ENCODE measurements around the gene IQCC.

IQCC gene

DNA sequence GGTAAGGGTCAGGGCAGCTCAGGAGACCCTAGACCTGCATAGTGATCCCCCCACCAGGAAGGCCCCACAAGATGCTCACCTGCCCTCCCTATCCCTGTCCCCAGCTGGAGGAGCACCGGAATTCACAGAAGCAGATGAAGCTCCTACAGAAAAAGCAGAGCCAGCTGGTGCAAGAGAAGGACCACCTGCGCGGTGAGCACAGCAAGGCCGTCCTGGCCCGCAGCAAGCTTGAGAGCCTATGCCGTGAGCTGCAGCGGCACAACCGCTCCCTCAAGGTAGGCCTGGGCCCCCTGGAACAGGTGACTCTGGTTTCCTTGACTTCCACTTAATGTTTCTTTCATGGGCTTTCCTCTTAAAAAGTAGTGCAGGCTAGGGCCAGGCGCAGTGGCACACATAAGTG, 17.6 kb upstream of the IQCC start:
- TF ChIP-seq RAD21 (IDR thresholded peaks at IDR 0.05; ENCODE audit: low read depth) (no peak), TAF1 (IDR thresholded peaks at IDR 0.05; ENCODE audit: low read depth) (no peak), ZBTB7A (IDR thresholded peaks at IDR 0.05; ENCODE audit: low read depth) (no peak), CREB1 (IDR thresholded peaks at IDR 0.05; ENCODE audit: low read depth) (no peak), FOXM1 (IDR thresholded peaks at IDR 0.05; ENCODE audit: borderline replicate concordance, low read depth) (no peak), TEAD4 (IDR thresholded peaks at IDR 0.05) (no peak), NFIC (IDR thresholded peaks at IDR 0.05) (no peak), YY1 (IDR thresholded peaks at IDR 0.05; ENCODE audit: low read depth) (no peak), CEBPB (IDR thresholded peaks at IDR 0.05) (no peak), TCF12 (IDR thresholded peaks at IDR 0.05; ENCODE audit: low read depth) (no peak), EP300 (IDR thresholded peaks at IDR 0.05; ENCODE audit: borderline replicate concordance) (no peak)
- TF ChIP-seq, protein P1, sequence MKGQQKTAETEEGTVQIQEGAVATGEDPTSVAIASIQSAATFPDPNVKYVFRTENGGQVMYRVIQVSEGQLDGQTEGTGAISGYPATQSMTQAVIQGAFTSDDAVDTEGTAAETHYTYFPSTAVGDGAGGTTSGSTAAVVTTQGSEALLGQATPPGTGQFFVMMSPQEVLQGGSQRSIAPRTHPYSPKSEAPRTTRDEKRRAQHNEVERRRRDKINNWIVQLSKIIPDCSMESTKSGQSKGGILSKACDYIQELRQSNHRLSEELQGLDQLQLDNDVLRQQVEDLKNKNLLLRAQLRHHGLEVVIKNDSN (IDR thresholded peaks at IDR 0.05) = no peak
- TF ChIP-seq, protein P2, sequence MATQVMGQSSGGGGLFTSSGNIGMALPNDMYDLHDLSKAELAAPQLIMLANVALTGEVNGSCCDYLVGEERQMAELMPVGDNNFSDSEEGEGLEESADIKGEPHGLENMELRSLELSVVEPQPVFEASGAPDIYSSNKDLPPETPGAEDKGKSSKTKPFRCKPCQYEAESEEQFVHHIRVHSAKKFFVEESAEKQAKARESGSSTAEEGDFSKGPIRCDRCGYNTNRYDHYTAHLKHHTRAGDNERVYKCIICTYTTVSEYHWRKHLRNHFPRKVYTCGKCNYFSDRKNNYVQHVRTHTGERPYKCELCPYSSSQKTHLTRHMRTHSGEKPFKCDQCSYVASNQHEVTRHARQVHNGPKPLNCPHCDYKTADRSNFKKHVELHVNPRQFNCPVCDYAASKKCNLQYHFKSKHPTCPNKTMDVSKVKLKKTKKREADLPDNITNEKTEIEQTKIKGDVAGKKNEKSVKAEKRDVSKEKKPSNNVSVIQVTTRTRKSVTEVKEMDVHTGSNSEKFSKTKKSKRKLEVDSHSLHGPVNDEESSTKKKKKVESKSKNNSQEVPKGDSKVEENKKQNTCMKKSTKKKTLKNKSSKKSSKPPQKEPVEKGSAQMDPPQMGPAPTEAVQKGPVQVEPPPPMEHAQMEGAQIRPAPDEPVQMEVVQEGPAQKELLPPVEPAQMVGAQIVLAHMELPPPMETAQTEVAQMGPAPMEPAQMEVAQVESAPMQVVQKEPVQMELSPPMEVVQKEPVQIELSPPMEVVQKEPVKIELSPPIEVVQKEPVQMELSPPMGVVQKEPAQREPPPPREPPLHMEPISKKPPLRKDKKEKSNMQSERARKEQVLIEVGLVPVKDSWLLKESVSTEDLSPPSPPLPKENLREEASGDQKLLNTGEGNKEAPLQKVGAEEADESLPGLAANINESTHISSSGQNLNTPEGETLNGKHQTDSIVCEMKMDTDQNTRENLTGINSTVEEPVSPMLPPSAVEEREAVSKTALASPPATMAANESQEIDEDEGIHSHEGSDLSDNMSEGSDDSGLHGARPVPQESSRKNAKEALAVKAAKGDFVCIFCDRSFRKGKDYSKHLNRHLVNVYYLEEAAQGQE (IDR thresholded peaks at IDR 0.05; ENCODE audit: low read depth) = no peak
- TF ChIP-seq, protein P3, sequence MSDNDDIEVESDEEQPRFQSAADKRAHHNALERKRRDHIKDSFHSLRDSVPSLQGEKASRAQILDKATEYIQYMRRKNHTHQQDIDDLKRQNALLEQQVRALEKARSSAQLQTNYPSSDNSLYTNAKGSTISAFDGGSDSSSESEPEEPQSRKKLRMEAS (IDR thresholded peaks at IDR 0.05) = no peak

DNA sequence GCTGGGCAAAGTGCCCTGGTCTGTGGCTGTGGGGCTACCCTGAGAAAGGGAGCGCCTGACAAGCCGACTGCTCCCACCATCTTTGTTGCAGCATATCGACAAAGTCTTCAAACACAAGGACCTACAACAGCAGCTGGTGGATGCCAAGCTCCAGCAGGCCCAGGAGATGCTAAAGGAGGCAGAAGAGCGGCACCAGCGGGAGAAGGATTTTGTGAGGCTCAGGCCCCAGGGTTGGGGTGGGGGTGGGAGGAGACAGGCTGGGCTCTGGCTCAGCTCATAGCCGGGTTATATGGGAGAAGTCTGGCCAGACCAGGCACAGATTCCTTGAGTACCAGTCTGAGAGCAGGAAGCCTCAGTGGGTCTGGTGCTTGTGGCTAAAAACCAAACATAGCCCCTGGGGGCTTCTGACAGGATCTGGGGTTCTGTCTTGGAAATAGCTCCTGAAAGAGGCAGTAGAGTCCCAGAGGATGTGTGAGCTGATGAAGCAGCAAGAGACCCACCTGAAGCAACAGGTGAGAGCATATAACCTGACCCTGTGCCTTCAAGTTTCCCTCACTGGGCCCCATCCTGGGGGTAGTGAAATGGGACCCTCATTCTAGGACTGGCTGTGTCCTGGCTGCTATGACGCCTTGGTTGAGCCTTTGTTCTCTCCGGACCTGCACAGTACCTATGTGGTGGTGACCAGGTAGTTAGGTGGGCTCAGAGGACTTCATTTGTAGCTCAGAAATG, 13.1 kb upstream of the IQCC start:
- TF ChIP-seq EP300 (IDR thresholded peaks at IDR 0.05; ENCODE audit: borderline replicate concordance) = no peak
- TF ChIP-seq, protein P2 (IDR thresholded peaks at IDR 0.05; ENCODE audit: low read depth) = no peak
- TF ChIP-seq, protein P1 (IDR thresholded peaks at IDR 0.05) = no peak
- no peak for TF ChIP-seq RAD21 (IDR thresholded peaks at IDR 0.05; ENCODE audit: low read depth)
- no peak for TF ChIP-seq TEAD4 (IDR thresholded peaks at IDR 0.05)
- TF ChIP-seq, protein P3 (IDR thresholded peaks at IDR 0.05) = no peak
- TF ChIP-seq CREB1 (IDR thresholded peaks at IDR 0.05; ENCODE audit: low read depth) = no peak
- no peak for TF ChIP-seq EGR1 (IDR thresholded peaks at IDR 0.05)
- no peak for TF ChIP-seq CEBPB (IDR thresholded peaks at IDR 0.05)
- no peak for TF ChIP-seq NFIC (IDR thresholded peaks at IDR 0.05)
- TF ChIP-seq ZBTB7A (IDR thresholded peaks at IDR 0.05; ENCODE audit: low read depth) = no peak
- no peak for TF ChIP-seq TCF12 (IDR thresholded peaks at IDR 0.05; ENCODE audit: low read depth)
- no peak for TF ChIP-seq YY1 (IDR thresholded peaks at IDR 0.05; ENCODE audit: low read depth)

DNA sequence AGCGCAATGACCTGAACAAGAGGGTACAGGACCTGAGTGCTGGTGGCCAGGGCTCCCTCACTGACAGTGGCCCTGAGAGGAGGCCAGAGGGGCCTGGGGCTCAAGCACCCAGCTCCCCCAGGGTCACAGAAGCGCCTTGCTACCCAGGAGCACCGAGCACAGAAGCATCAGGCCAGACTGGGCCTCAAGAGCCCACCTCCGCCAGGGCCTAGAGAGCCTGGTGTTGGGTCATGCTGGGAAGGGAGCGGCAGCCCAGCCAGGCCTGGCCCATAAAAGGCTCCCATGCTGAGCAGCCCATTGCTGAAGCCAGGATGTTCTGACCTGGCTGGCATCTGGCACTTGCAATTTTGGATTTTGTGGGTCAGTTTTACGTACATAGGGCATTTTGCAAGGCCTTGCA, 10.5 kb upstream of the IQCC start:
- no peak for TF ChIP-seq RAD21 (IDR thresholded peaks at IDR 0.05; ENCODE audit: low read depth)
- TF ChIP-seq, protein P1 (IDR thresholded peaks at IDR 0.05) = no peak
- TF ChIP-seq, protein P3 (IDR thresholded peaks at IDR 0.05) = no peak

DNA sequence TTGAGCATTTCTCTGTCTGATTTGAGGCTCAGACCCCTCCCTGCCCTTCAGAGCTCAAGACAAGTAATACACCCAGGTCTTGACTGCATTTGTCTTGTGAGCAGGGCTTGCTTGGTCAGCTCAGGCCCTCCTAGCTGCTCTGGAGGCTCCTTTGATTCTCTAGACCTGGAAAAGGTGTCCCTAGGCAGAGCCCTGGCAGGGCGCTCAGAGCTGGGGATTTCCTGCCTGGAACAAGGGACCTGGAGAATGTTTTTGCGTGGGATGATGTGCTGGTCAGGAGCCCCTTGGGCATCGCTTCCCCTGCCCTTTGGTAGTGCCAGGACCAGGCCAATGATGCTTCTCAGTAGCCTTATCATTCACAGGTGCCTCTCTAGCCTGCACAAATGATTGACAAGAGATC, 9.9 kb upstream of the IQCC start:
- no peak for TF ChIP-seq FOXM1 (IDR thresholded peaks at IDR 0.05; ENCODE audit: borderline replicate concordance, low read depth)
- no peak for TF ChIP-seq EGR1 (IDR thresholded peaks at IDR 0.05)
- no peak for TF ChIP-seq TEAD4 (IDR thresholded peaks at IDR 0.05)
- TF ChIP-seq CREB1 (IDR thresholded peaks at IDR 0.05; ENCODE audit: low read depth) = no peak
- TF ChIP-seq, protein P1 (IDR thresholded peaks at IDR 0.05) = no peak
- TF ChIP-seq CEBPB (IDR thresholded peaks at IDR 0.05) = no peak

Measured in Ishikawa (cell line).